ENCODE data around the gene CHRDL2.

GRCh38 chr11:74739546-74740270, 8.5 kb upstream of the CHRDL2 start:
- peak; percentile 93 for TF ChIP-seq CTCF (IDR thresholded peaks at IDR 0.05)
- TF ChIP-seq EZH2 (IDR thresholded peaks at IDR 0.05; ENCODE audit: borderline replicate concordance, insufficient read depth, low read depth, low read length, poor library complexity, severe bottlenecking), result no peak
